ENCODE data around the gene LAYN. TPM values are rescaled to one million over a fixed set of nuclear protein-coding genes. Genes with fewer than 3 reads are reported as not detected.

Gene LAYN
- total and polyA plus RNA-seq, 8 donors: 9.6 to 19.8 (median 15.9) TPM

DNA sequence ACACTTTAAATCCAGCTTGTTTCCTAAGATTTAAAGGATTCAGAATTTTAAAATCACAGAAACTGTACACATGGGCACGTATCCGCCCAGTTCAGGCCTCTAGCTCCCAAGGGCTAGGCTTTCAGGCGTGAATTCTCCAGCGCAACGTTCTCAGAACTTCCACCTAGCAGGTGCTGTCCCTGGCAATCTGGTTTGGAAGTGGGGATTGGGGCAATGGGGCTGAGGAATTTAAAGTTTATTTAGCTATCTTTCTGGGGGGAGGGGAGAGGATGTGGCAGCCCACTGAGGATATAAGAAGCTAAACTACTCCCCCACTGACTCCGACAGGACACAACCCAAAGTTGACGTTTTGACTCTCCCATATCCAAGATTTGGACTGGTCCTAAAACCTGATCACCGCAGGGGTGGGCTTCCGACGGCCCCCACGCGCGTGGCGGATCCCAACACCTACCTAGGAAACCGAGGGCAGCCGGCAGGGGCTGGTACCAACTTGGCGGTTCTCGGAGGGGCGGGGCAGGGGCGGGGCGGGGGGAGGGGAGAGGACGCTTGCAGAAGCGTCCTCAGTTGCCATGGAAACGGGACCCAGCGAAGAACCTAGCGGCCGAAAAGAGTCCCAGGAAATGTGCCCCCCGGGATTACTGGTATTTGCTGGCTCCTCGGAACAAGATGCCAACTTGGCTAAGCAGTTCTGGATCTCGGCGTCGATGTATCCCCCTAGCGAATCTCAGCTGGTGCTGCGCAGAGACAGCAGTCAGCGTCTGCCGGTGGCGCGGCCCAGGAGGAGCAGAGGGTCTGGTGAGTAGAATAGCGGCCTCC is 26.1 kb upstream of the LAYN start, which contains the start of gene HOATZ:
Gene HOATZ (plus strand): TSS at position 563 of the 816 bp plus-strand sequence. CDS start 7 bp downstream, at position 570.
- peaks cover 7 to 16% of the 10 kb centered on the region in 2 donors for H3K4me1 ChIP-seq
- H3K9me3 ChIP-seq: no peaks in the 10 kb centered on the region
- DNase-seq (peak in 2 of 4 donors; percentile 28 to 65), ATAC-seq (no peak)
- TF ChIP-seq, protein P1, sequence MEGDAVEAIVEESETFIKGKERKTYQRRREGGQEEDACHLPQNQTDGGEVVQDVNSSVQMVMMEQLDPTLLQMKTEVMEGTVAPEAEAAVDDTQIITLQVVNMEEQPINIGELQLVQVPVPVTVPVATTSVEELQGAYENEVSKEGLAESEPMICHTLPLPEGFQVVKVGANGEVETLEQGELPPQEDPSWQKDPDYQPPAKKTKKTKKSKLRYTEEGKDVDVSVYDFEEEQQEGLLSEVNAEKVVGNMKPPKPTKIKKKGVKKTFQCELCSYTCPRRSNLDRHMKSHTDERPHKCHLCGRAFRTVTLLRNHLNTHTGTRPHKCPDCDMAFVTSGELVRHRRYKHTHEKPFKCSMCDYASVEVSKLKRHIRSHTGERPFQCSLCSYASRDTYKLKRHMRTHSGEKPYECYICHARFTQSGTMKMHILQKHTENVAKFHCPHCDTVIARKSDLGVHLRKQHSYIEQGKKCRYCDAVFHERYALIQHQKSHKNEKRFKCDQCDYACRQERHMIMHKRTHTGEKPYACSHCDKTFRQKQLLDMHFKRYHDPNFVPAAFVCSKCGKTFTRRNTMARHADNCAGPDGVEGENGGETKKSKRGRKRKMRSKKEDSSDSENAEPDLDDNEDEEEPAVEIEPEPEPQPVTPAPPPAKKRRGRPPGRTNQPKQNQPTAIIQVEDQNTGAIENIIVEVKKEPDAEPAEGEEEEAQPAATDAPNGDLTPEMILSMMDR (IDR thresholded peaks at IDR 0.05): no peak
- intact Hi-C loops (cut with DNase I): no loop called here
- H3K36me3 ChIP-seq: no peaks in the 10 kb centered on the region
- no peak within 1 kb of the TSS for H3K4me3 ChIP-seq
- peaks cover 30 to 46% of the 10 kb centered on the region in 2 donors for H3K27me3 ChIP-seq
- H3K27ac ChIP-seq: no peak within 1 kb of the TSS

DNA sequence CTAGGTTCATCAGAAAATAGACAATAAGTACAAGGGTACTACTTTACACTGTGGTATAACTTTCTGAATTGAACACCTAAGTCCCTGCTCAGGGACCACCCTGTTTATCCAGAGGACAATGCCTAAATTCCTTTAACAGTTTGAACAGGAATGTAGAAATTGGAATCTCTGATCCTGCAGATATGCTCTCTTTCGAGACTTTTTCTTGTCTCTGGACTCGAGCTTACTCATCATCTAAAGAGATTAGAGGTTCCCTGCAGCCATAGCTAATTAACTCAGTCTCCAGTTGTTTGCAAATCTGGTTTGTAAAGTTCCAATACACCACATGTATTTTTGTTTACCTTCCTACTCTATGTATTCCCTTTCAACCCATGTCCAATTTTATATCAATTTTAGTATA is 24.9 kb upstream of the LAYN start:
- Histone ChIP-seq H3K27me3 (peaks cover 30 to 45% of the 10 kb centered on the region in 2 donors), H3K27ac (no peak overlapping the region), H3K9me3 (no peaks in the 10 kb centered on the region), H3K36me3 (no peaks in the 10 kb centered on the region), H3K4me3 (no peak overlapping the region), H3K4me1 (peaks cover 7 to 16% of the 10 kb centered on the region in 2 donors)
- DNase-seq (no peak), ATAC-seq (no peak)
- TF ChIP-seq, protein P1 (IDR thresholded peaks at IDR 0.05): no peak
- intact Hi-C loops (cut with DNase I): no loop called here

DNA sequence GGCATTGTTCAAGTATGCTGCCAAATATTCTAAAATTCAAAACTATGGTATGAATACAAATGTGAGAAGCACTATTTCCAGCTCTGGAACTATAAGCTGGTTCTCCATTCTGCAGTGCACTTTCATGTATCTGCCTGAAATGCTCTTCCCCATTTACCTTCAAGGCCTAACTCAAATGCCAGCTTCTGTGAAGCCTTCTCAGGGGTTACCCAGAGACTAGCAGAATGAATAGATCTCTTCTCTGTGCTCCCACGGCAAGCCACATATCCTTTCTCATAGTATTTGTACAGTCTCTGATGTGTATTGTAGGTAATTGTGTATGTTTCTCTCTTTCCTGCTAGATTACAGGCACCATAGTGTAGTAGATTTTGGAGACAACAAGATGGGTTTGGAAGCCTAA is 21.9 kb upstream of the LAYN start:
- ATAC-seq (no peak), DNase-seq (no peak)
- peaks cover 9 to 14% of the 10 kb centered on the region in 2 donors for H3K27me3 ChIP-seq
- TF ChIP-seq, protein P1 (IDR thresholded peaks at IDR 0.05): no peak
- H3K9me3 ChIP-seq: no peaks in the 10 kb centered on the region
- no peak overlapping the region for H3K27ac ChIP-seq
- H3K4me1 ChIP-seq: peaks cover 0 to 4% of the 10 kb centered on the region in 2 donors
- no peaks in the 10 kb centered on the region for H3K36me3 ChIP-seq
- H3K4me3 ChIP-seq: no peak overlapping the region
- intact Hi-C loops (cut with DNase I): no loop called here

DNA sequence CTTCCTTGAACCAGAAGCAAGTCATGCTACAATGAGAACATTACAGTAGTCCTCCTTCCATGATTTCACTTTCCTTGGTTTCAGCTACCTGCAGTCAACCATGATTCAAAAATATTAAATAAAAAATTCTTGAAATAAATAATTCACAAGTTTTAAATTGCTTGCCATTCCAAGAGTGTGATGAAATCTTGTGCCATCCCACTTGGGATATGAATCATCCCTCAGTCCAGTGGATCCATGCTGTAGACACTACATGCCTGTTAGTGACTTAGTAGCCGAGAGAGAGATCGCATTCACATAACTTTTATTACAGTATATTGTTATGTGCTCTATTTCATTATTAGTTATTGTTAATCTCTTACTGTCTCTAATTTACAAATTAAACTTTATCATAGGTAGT is 20.0 kb upstream of the LAYN start:
- intact Hi-C loops (cut with DNase I): no loop called here
- H3K9me3 ChIP-seq: no peaks in the 10 kb centered on the region
- no peak overlapping the region for H3K4me3 ChIP-seq
- no peak overlapping the region for H3K27ac ChIP-seq
- DNase-seq (no peak), ATAC-seq (no peak)
- TF ChIP-seq, protein P1 (IDR thresholded peaks at IDR 0.05): no peak
- H3K4me1 ChIP-seq: no peaks in the 10 kb centered on the region
- no peaks in the 10 kb centered on the region for H3K27me3 ChIP-seq
- no peaks in the 10 kb centered on the region for H3K36me3 ChIP-seq

DNA sequence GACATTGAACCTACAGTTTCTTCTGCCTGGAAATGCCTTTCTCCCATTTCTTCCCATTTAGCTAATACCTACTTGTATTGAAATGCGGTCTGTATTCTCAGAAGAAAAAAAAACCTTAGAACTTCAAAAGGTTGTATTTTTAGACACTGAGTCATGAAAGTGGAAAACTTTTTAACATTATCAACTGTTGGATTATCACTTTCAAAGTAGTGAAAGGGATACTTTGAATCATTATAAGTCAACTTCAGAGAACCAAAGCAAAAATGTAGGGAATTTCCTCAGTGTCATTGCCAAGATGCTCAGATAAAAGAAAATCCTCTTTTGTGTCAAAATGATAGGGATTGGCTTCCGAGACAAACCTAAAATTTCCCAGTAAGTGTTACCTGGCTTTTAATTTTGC is 19.4 kb upstream of the LAYN start:
- Histone ChIP-seq H3K4me1 (no peaks in the 10 kb centered on the region), H3K4me3 (no peak overlapping the region), H3K36me3 (no peaks in the 10 kb centered on the region), H3K9me3 (no peaks in the 10 kb centered on the region), H3K27ac (no peak overlapping the region), H3K27me3 (no peaks in the 10 kb centered on the region)
- DNase-seq: no peak
- intact Hi-C loops (cut with DNase I): no loop called here
- ATAC-seq: no peak
- TF ChIP-seq, protein P1 (IDR thresholded peaks at IDR 0.05): no peak
